GM19025 (cell line): Measurements from ENCODE around the gene TMEM259.

Experiments used
- ATAC-seq: cut with Tn5 transposase; IDR thresholded peaks from one replicate; pipeline ENCODE4 v1.9.1; 2021; ENCODE audit warnings: mild to moderate bottlenecking, low read depth, moderate library complexity; ENCODE audit not compliant: unreplicated experiment

The TMEM259 gene

GRCh38 chr19:964761-965694 lies 55.9 kb downstream of the TMEM259 start:
- ATAC-seq, result no peak

- ATAC-seq, result no peak
Observed at GRCh38 chr19:964116-964520, 56.8 kb downstream of the TMEM259 start.

GRCh38 chr19:963486-963951 lies 57.4 kb downstream of the TMEM259 start:
- no peak for ATAC-seq

- no peak for ATAC-seq
Observed at GRCh38 chr19:962683-963400, 58.1 kb downstream of the TMEM259 start.

- ATAC-seq, result no peak
Observed at GRCh38 chr19:961866-962620, 58.9 kb downstream of the TMEM259 start.

- no peak for ATAC-seq
Observed at GRCh38 chr19:960601-960938, 60.4 kb downstream of the TMEM259 start.

GRCh38 chr19:960020-960419 lies 60.9 kb downstream of the TMEM259 start:
- no peak for ATAC-seq
